Cardiac muscle cell (in vitro differentiated cells and primary cell): Measurements from ENCODE around the gene SMS. TPM values are rescaled to one million over a fixed set of nuclear protein-coding genes. Genes with fewer than 3 reads are reported as not detected.

Experiments used
- DNase-seq, 2 donors: peaks; one replicate each; pipeline versions ENCODE4 v3.0.0 to v3.0.0-alpha.2; 2010 to 2017; ENCODE audit warnings: low read depth in 1 of 2, low spot score in 1 of 2
- H3K27ac ChIP-seq: fragments of 200-600 bp; sonication (generic); 2 replicates; pipeline ENCODE4 v1.5.1; 2016
- H3K27me3 ChIP-seq: fragments of 200-600 bp; sonication (generic); 2 replicates; pipeline ENCODE4 v1.6.0; 2016; ENCODE audit warnings: control low read depth
- H3K36me3 ChIP-seq: fragments of 200-600 bp; sonication (generic); 2 replicates; pipeline ENCODE4 v1.5.1; 2016; ENCODE audit warnings: control low read depth
- H3K4me1 ChIP-seq: fragments of 200-600 bp; sonication (generic); 2 replicates; pipeline ENCODE4 v1.8.1; 2017; ENCODE audit warnings: low read depth, mild to moderate bottlenecking, mixed run types
- H3K4me3 ChIP-seq: fragments of 200-600 bp; sonication (generic); 2 replicates; pipeline ENCODE4 v1.5.1; 2016; ENCODE audit warnings: mild to moderate bottlenecking
- H3K9me3 ChIP-seq: fragments of 200-600 bp; sonication (generic); 2 replicates; pipeline ENCODE4 v1.5.1; 2017; ENCODE audit warnings: low read depth, mild to moderate bottlenecking, control low read depth
- CTCF ChIP-seq: IDR thresholded peaks from 2 replicates; pipeline ENCODE4 v1.5.1; 2012; ENCODE audit warnings: low read depth, mild to moderate bottlenecking, low read length
- polyA plus RNA-seq: library from polyadenylated mRNA; unstranded; fragments of >200 nt; fragmentation: Nextera tagmentation; extraction: Ambion mirVana; gene quantifications from 2 replicates; pipeline ENCODE4 v1.2.1, GENCODE V29; 2016
- total RNA-seq: library from RNA; depleted of rRNA; stranded (reverse); fragments of >200 nt; gene quantifications from 2 replicates; pipeline ENCODE4 v1.2.3, GENCODE V29; 2016

The SMS gene
- 213 and 253 TPM in 2 replicates for total RNA-seq
- polyA plus RNA-seq: 403 and 501 TPM in 2 replicates

GRCh38 chrX:21940356-21940829 is at the start of gene SMS:
SMS (plus strand) TSS chrX:21940709; CDS start chrX:21940825, 116 bp downstream.
- Histone ChIP-seq H3K27me3 (no peaks in the 10 kb centered on the region), H3K9me3 (no peaks in the 10 kb centered on the region), H3K27ac (peak within 1 kb of the TSS; percentile 86), H3K4me1 (peaks cover 35% of the 10 kb centered on the region), H3K4me3 (peak within 1 kb of the TSS; percentile 89), H3K36me3 (no peaks in the 10 kb centered on the region)
- DNase-seq: peak; percentile 82 to 90
- no peak for TF ChIP-seq CTCF

- H3K27ac ChIP-seq: no peak overlapping the region
- DNase-seq: no peak
Observed at GRCh38 chrX:21905313-21905712, 35.2 kb upstream of the SMS start.

GRCh38 chrX:21905953-21906352 is 34.6 kb upstream of the SMS start:
- Histone ChIP-seq H3K27me3 (no peaks in the 10 kb centered on the region), H3K4me3 (no peak overlapping the region), H3K36me3 (no peaks in the 10 kb centered on the region), H3K9me3 (no peaks in the 10 kb centered on the region), H3K4me1 (peaks cover 19% of the 10 kb centered on the region), H3K27ac (peak overlapping the region; percentile 12)
- no peak for TF ChIP-seq CTCF
- no peak for DNase-seq

More at GRCh38 chrX:21905313-21905712, 35.2 kb upstream of the SMS start:
- peaks cover 19% of the 10 kb centered on the region for H3K4me1 ChIP-seq
- no peak for TF ChIP-seq CTCF
- H3K9me3 ChIP-seq: no peaks in the 10 kb centered on the region
- no peaks in the 10 kb centered on the region for H3K27me3 ChIP-seq
- no peaks in the 10 kb centered on the region for H3K36me3 ChIP-seq
- H3K4me3 ChIP-seq: no peak overlapping the region

- H3K27me3 ChIP-seq: no peaks in the 10 kb centered on the region
- DNase-seq: peak; percentile 21 to 50
- H3K4me1 ChIP-seq: peaks cover 19% of the 10 kb centered on the region
- H3K4me3 ChIP-seq: no peak overlapping the region
- no peak for TF ChIP-seq CTCF
- H3K27ac ChIP-seq: peak overlapping the region; percentile 60
- H3K36me3 ChIP-seq: no peaks in the 10 kb centered on the region
- H3K9me3 ChIP-seq: no peaks in the 10 kb centered on the region
Observed at GRCh38 chrX:21907260-21907659, 33.2 kb upstream of the SMS start.

- TF ChIP-seq CTCF: no peak
- no peaks in the 10 kb centered on the region for H3K27me3 ChIP-seq
- no peaks in the 10 kb centered on the region for H3K9me3 ChIP-seq
- no peak overlapping the region for H3K27ac ChIP-seq
- DNase-seq: no peak
- H3K36me3 ChIP-seq: no peaks in the 10 kb centered on the region
- peaks cover 13% of the 10 kb centered on the region for H3K4me1 ChIP-seq
- no peak overlapping the region for H3K4me3 ChIP-seq
Observed at GRCh38 chrX:21911481-21911880, 29.0 kb upstream of the SMS start.
